CD14-positive monocyte (primary cell): ENCODE results near the gene GRIN2A. TPM values are rescaled to one million over a fixed set of nuclear protein-coding genes. Genes with fewer than 3 reads are reported as not detected.

ENCODE experiments used
- DNase-seq, 3 donors: peaks; one replicate each; pipeline ENCODE4 v3.0.0-alpha.2; 2011 to 2022
- H2AFZ ChIP-seq: 2 replicates; pipeline ENCODE4 v1.6.0; 2012; ENCODE audit warnings: mild to moderate bottlenecking, low read depth, low read length, inconsistent platforms; ENCODE audit not compliant: insufficient read depth, poor library complexity, severe bottlenecking
- H3K27ac ChIP-seq, 2 donors: 1 replicate in 1 of 2; 2 replicates in 1 of 2; pipeline ENCODE4 v1.5.1; 2012 to 2013; ENCODE audit warnings: low read length in 2 of 2, control low read depth in 1 of 2, inconsistent platforms in 1 of 2, low read depth in 1 of 2, mild to moderate bottlenecking in 1 of 2
- H3K27me3 ChIP-seq, 2 donors: one replicate each; pipeline versions ENCODE4 v1.6.0 to v1.6.1; 2011 to 2013; ENCODE audit warnings: low read length in 2 of 2; ENCODE audit not compliant: control insufficient read depth in 2 of 2, insufficient read depth in 2 of 2
- H3K36me3 ChIP-seq, 2 donors: replicated peaks in 1 of 2; 1 replicate in 1 of 2; 2 replicates in 1 of 2; pipeline versions ENCODE4 v1.5.1 to v1.6.1; 2012 to 2013; ENCODE audit warnings: low read length in 2 of 2, control low read depth in 1 of 2, inconsistent platforms in 1 of 2, mild to moderate bottlenecking in 1 of 2; ENCODE audit not compliant: insufficient read depth in 2 of 2, control insufficient read depth in 1 of 2
- H3K4me1 ChIP-seq, 2 donors: 1 replicate in 1 of 2; 2 replicates in 1 of 2; pipeline versions ENCODE4 v1.5.1 to v1.6.1; 2012 to 2013; ENCODE audit warnings: low read length in 2 of 2, control low read depth in 1 of 2, inconsistent platforms in 1 of 2, mild to moderate bottlenecking in 1 of 2, moderate library complexity in 1 of 2; ENCODE audit not compliant: insufficient read depth in 2 of 2, control insufficient read depth in 1 of 2
- H3K4me2 ChIP-seq: replicated peaks from 2 replicates; pipeline ENCODE3; 2012; ENCODE audit warnings: low read length, moderate library complexity, mild to moderate bottlenecking; ENCODE audit not compliant: poor library complexity, severe bottlenecking; ENCODE audit errors: extremely low read depth
- H3K4me3 ChIP-seq, 3 experiments: fragments of 200-600 bp in 1 of 3; sonication (generic) in 1 of 3; replicated peaks in 1 of 3; 1 replicate in 2 of 3; 2 replicates in 1 of 3; pipeline ENCODE4 v1.5.1; 2011 to 2013; ENCODE audit warnings: low read length in 3 of 3, mild to moderate bottlenecking in 3 of 3, control low read depth in 2 of 3, low read depth in 2 of 3, inconsistent platforms in 1 of 3, moderate library complexity in 1 of 3
- H3K79me2 ChIP-seq: 2 replicates; pipeline ENCODE4 v1.6.0; 2012; ENCODE audit warnings: mild to moderate bottlenecking, control low read depth, inconsistent platforms, low read length, moderate library complexity; ENCODE audit not compliant: insufficient read depth
- H3K9ac ChIP-seq: 2 replicates; pipeline ENCODE4 v1.6.0; 2017; ENCODE audit warnings: low read length, mild to moderate bottlenecking; ENCODE audit not compliant: insufficient read depth, poor library complexity, severe bottlenecking
- H3K9me3 ChIP-seq, 2 donors: replicated peaks in 1 of 2; 1 replicate in 1 of 2; 2 replicates in 1 of 2; pipeline versions ENCODE4 v1.5.1 to v1.6.1; 2012 to 2013; ENCODE audit warnings: low read length in 2 of 2, control low read depth in 1 of 2; ENCODE audit not compliant: control insufficient read depth in 1 of 2, insufficient read depth in 1 of 2
- H4K20me1 ChIP-seq: 2 replicates; pipeline ENCODE4 v1.6.0; 2012; ENCODE audit warnings: mild to moderate bottlenecking, low read length, control low read depth, moderate library complexity; ENCODE audit not compliant: insufficient read depth
- H3K27ac Mint-ChIP-seq, 7 donors: one replicate each; pipeline ENCODE4 v1.8.0; 2020; ENCODE audit warnings: mild to moderate bottlenecking in 7 of 7, mixed read lengths in 7 of 7, moderate library complexity in 6 of 7, inconsistent platforms in 2 of 7
- H3K27me3 Mint-ChIP-seq, 3 donors: one replicate each; pipeline ENCODE4 v1.8.0; 2021 to 2022; ENCODE audit warnings: low read depth in 3 of 3, mild to moderate bottlenecking in 3 of 3, mixed read lengths in 3 of 3, moderate library complexity in 3 of 3, inconsistent platforms in 1 of 3
- H3K36me3 Mint-ChIP-seq, 2 donors: one replicate each; pipeline ENCODE4 v1.8.0; 2020; ENCODE audit warnings: mixed read lengths in 2 of 2, inconsistent platforms in 1 of 2, mild to moderate bottlenecking in 1 of 2
- H3K4me1 Mint-ChIP-seq: one replicate; pipeline ENCODE4 v1.8.0; 2020; ENCODE audit warnings: mild to moderate bottlenecking, mixed read lengths
- H3K4me3 Mint-ChIP-seq, 2 donors: one replicate each; pipeline ENCODE4 v1.8.0; 2020; ENCODE audit warnings: mild to moderate bottlenecking in 2 of 2, mixed read lengths in 2 of 2, moderate library complexity in 1 of 2
- H3K9me3 Mint-ChIP-seq, 7 donors: one replicate each; pipeline ENCODE4 v1.8.0; 2020 to 2022; ENCODE audit warnings: mixed read lengths in 7 of 7, mild to moderate bottlenecking in 6 of 7, moderate library complexity in 6 of 7, inconsistent platforms in 2 of 7
- CTCF ChIP-seq: fragments of 200-600 bp; IDR thresholded peaks from one replicate; pipeline ENCODE4 v1.8.0; 2022; ENCODE audit warnings: antibody characterized with exemption, mild to moderate bottlenecking
- WGBS: methylation state at CpG from one replicate; pipeline ENCODE4 v1.1.5; 2013; ENCODE audit warnings: missing lambda C conversion rate; ENCODE audit not compliant: insufficient coverage; 5-methylcytosine and 5-hydroxymethylcytosine counted together
- intact Hi-C, 2 donors: fragments of 100-400 bp; cut with micrococcal nuclease; formaldehyde crosslinking; loops; one replicate each; pipeline versions ENCODE4 v1.15.0 to v1.15.1; 2023
- polyA plus RNA-seq, 3 donors: library from polyadenylated mRNA; depleted of rRNA in 1 of 3; unstranded in 2 of 3; stranded (reverse) in 1 of 3; fragments of 300-500 nt in 2 of 3; fragments of >200 nt in 1 of 3; fragmentation: Illumina TruSeq in 2 of 3; gene quantifications; 1 replicate in 2 of 3; 2 replicates in 1 of 3; pipeline ENCODE4 v1.2.3, GENCODE V29; 2012 to 2021

Gene GRIN2A
- polyA plus RNA-seq, 3 donors: not detected

- Histone ChIP-seq H3K36me3 (no peaks in the 10 kb centered on the region), H4K20me1 (no peaks in the 10 kb centered on the region), H3K4me1 (no peaks in the 10 kb centered on the region), H3K4me3 (no peak overlapping the region), H3K27ac (no peak overlapping the region), H3K79me2 (no peaks in the 10 kb centered on the region), H3K9ac (no peak overlapping the region), H3K4me2 (no peak overlapping the region), H3K9me3 (no peaks in the 10 kb centered on the region), H2AFZ (no peak overlapping the region), H3K27me3 (no peaks in the 10 kb centered on the region)
- H3K4me1 Mint-ChIP-seq: no peaks in the 10 kb centered on the region
- peaks cover 0 to 3% (median 0%) of the 10 kb centered on the region in 3 donors for H3K27me3 Mint-ChIP-seq
- 94% methylated on average over 4 of the region's 5 CpGs for WGBS
- intact Hi-C loops: no loop called here
- no peak overlapping the region for H3K4me3 Mint-ChIP-seq
- TF ChIP-seq CTCF: no peak
- no peak overlapping the region for H3K27ac Mint-ChIP-seq
- H3K36me3 Mint-ChIP-seq: no peaks in the 10 kb centered on the region
- peaks cover 0 to 9% (median 0%) of the 10 kb centered on the region in 7 donors for H3K9me3 Mint-ChIP-seq
- no peak for DNase-seq
Measured at GRCh38 chr16:9787717-9788116, 394.5 kb downstream of the GRIN2A start.

GRCh38 chr16:9780831-9781230 is 401.4 kb downstream of the GRIN2A start:
- H3K27me3 ChIP-seq: no peaks in the 10 kb centered on the region
- intact Hi-C loops: no loop called here
- WGBS: no CpG with 5 or more reads among the region's 4 CpGs
- H4K20me1 ChIP-seq: no peaks in the 10 kb centered on the region
- Mint-ChIP-seq H3K27ac (no peak overlapping the region), H3K4me3 (no peak overlapping the region), H3K9me3 (peaks cover 0 to 17% (median 0%) of the 10 kb centered on the region in 7 donors), H3K4me1 (no peaks in the 10 kb centered on the region), H3K36me3 (no peaks in the 10 kb centered on the region), H3K27me3 (peaks cover 0 to 2% (median 1%) of the 10 kb centered on the region in 3 donors)
- H3K79me2 ChIP-seq: no peaks in the 10 kb centered on the region
- no peak overlapping the region for H2AFZ ChIP-seq
- H3K9me3 ChIP-seq: peaks cover 0 to 6% of the 10 kb centered on the region in 2 donors
- no peaks in the 10 kb centered on the region for H3K4me1 ChIP-seq
- H3K4me3 ChIP-seq: no peak overlapping the region
- no peak overlapping the region for H3K9ac ChIP-seq
- no peak overlapping the region for H3K4me2 ChIP-seq
- H3K36me3 ChIP-seq: no peaks in the 10 kb centered on the region
- DNase-seq: no peak
- no peak for TF ChIP-seq CTCF
- no peak overlapping the region for H3K27ac ChIP-seq
